ENCODE data around the gene PXMP4. TPM values are rescaled to one million over a fixed set of nuclear protein-coding genes. Genes with fewer than 3 reads are reported as not detected.

PXMP4 gene
- total and polyA plus RNA-seq, 2 of the 4 experiments (the other 2 are of a cell fraction): 3.6 to 7.1 TPM

GRCh38 chr20:33746325-33746998 lies 26.4 kb upstream of the PXMP4 start:
- CTCF ChIA-PET: no interaction called here

More at GRCh38 chr20:33746325-33746998, 26.4 kb upstream of the PXMP4 start:
- H3K4me2 ChIP-seq (ENCODE audit: low read depth, low read length): no peak overlapping the region
- no peak overlapping the region for H2BK15ac ChIP-seq (ENCODE audit: low read depth, low read length)
- POLR2A ChIA-PET (ENCODE audit: unreplicated experiment): no interaction called here
- no peaks in the 10 kb centered on the region for H3K9me3 ChIP-seq (ENCODE audit: control insufficient read depth, insufficient read depth, low read length)
- peaks cover 5% of the 10 kb centered on the region for H3K36me3 ChIP-seq (ENCODE audit: control insufficient read depth, insufficient read depth, low read length)
- dilution Hi-C loops (cut with HindIII; ENCODE audit: low sequenced_read_pairs, unreplicated experiment): no loop called here
- no peak overlapping the region for H3K4ac ChIP-seq (ENCODE audit: low read depth, low read length)
- in situ Hi-C loops (cut with MboI; ENCODE audit: low sequenced_read_pairs): no loop called here
- no peak overlapping the region for H3K14ac ChIP-seq (replicated peaks; ENCODE audit: low read depth, low read length)
- no peak for ATAC-seq (ENCODE audit: low read depth)
- no peak overlapping the region for H2AK9ac ChIP-seq (replicated peaks; ENCODE audit: low read depth, low read length, poor library complexity)
- H3K4me1 ChIP-seq (ENCODE audit: control insufficient read depth, insufficient read depth, low read length): no peaks in the 10 kb centered on the region
- no peak overlapping the region for H3K18ac ChIP-seq (ENCODE audit: low read depth, low read length)
- H3K4me3 ChIP-seq (ENCODE audit: insufficient read depth, low read depth, low read length): no peak overlapping the region
- no peaks in the 10 kb centered on the region for H3K9me1 ChIP-seq (ENCODE audit: insufficient read depth, low read length)
- H4K8ac ChIP-seq (ENCODE audit: low read depth in 2 of 2, low read length in 2 of 2): no peak overlapping the region
- no peak overlapping the region for H2BK5ac ChIP-seq (ENCODE audit: low read depth, low read length, poor library complexity, severe bottlenecking)
- no peak overlapping the region for H3K23ac ChIP-seq (ENCODE audit: low read depth, low read length)
- H2BK120ac ChIP-seq (ENCODE audit: low read depth, low read length): no peak overlapping the region
- WGBS, 2 experiments (ENCODE audit: extremely low coverage in 2 of 2, insufficient read length in 1 of 2): 86% methylated on average over 2 of the region's 12 CpGs; no CpG with 5 or more reads in 1 of the 2 experiments
- no peak for DNase-seq
- no peak overlapping the region for H2BK20ac ChIP-seq (ENCODE audit: low read depth, low read length)
- no peak overlapping the region for H3K27ac ChIP-seq (ENCODE audit: insufficient read depth, low read length)
- 0 out of 4 replicates have a peak, but pooled peaks cover 0 to 3% of the 10 kb centered on the region in 2 experiments for H3K79me1 ChIP-seq (ENCODE audit: low read depth in 1 of 2, low read length in 2 of 2)
- no peak overlapping the region for H3K9ac ChIP-seq (ENCODE audit: low read depth, low read length)
- no peak overlapping the region for H2AFZ ChIP-seq (replicated peaks; ENCODE audit: low read length, poor library complexity)
- H4K91ac ChIP-seq (ENCODE audit: insufficient read depth, low read depth, low read length): no peak overlapping the region
- no peaks in the 10 kb centered on the region for H3K27me3 ChIP-seq (ENCODE audit: control insufficient read depth, insufficient read depth, low read length)
- H2AK5ac ChIP-seq (ENCODE audit: low read depth, low read length): no peak overlapping the region
- intact Hi-C loops (cut with micrococcal nuclease): no loop called here
- H4K5ac ChIP-seq (ENCODE audit: low read depth, low read length): no peak overlapping the region
- H3K56ac ChIP-seq (ENCODE audit: extremely low read depth, insufficient read depth, low read length): no peak overlapping the region
- no TSS peak for BruUV-seq (replicated peaks)
- H4K20me1 ChIP-seq (ENCODE audit: insufficient read depth, low read length): no peaks in the 10 kb centered on the region
- TF ChIP-seq NFE2L2 (IDR thresholded peaks at IDR 0.05; ENCODE audit: low read depth, low read length) (no peak), USF2 (IDR thresholded peaks at IDR 0.05; ENCODE audit: low read depth, low read length) (no peak), ELK1 (IDR thresholded peaks at IDR 0.05; ENCODE audit: borderline replicate concordance, low read depth, low read length) (no peak), SMC3 (IDR thresholded peaks at IDR 0.05; ENCODE audit: low read depth, low read length) (no peak), MAFK (IDR thresholded peaks at IDR 0.05; ENCODE audit: low read depth, low read length) (no peak), RFX5 (IDR thresholded peaks at IDR 0.05; ENCODE audit: low read depth, low read length) (no peak), CTCF (conservative IDR thresholded peaks at IDR 0.05; ENCODE audit: low read depth, low read length) (no peak), CHD1 (IDR thresholded peaks at IDR 0.05; ENCODE audit: low read depth, low read length) (no peak), MXI1 (IDR thresholded peaks at IDR 0.05; ENCODE audit: borderline replicate concordance, low read depth, low read length) (no peak), RCOR1 (IDR thresholded peaks at IDR 0.05; ENCODE audit: insufficient replicate concordance, low read length) (no peak), BHLHE40 (IDR thresholded peaks at IDR 0.05; ENCODE audit: low read depth, low read length) (no peak)
